Measurements from ENCODE around the gene PMPCB.

PMPCB gene

DNA sequence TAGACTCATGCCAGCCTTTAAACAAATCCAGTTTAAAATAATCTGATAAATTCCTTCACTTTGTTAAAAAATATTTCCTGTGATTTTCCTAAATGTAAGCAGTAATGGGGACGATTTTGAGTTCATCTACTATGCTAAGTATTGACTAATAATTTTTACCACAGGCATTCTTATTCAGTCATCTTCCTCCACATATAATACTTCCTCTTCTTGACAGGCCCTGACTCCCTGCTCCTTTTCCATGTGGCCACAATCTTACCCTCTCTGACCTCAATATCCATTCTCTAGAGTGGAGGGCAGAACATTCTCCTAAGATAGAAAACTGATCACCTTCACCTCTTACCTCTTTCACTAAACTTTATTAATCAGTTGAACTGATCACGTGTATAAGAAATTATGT, 39.5 kb downstream of the PMPCB start:
- no peak for DNase-seq

GRCh38 chr7:103338864-103339263, 41.6 kb downstream of the PMPCB start:
- no peak for DNase-seq

DNA sequence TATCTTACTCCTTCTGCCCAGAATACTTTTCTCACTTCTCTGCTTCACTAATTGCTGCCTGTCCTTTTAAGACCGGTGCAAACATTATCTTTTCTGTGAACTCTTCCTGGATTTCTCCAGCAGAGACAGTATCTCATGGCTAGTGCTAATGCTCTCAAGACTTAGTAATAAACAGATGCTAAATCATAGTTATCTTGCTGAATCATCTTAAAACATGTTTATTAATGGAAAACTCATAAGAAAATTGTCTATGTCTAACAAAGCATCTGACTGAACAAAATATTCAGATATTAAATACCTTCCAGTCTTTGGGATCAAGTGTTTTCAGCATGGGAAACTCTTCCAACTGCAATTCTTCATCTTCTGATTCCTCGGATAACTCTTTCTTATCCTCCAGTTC, 44.2 kb downstream of the PMPCB start:
- DNase-seq: no peak

GRCh38 chr7:103343332-103343731, 46.1 kb downstream of the PMPCB start:
- DNase-seq: no peak

GRCh38 chr7:103343758-103344452, 46.7 kb downstream of the PMPCB start:
- DNase-seq: peak; percentile 23

GRCh38 chr7:103344453-103345149, 47.4 kb downstream of the PMPCB start, which contains the start of gene DNAJC2:
Gene DNAJC2 (minus strand): TSS chr7:103344767. CDS start chr7:103344622, 145 bp downstream.
- peak; percentile 78 for DNase-seq

- DNase-seq: no peak
Measured at GRCh38 chr7:103346396-103346795, 49.2 kb downstream of the PMPCB start.

DNA sequence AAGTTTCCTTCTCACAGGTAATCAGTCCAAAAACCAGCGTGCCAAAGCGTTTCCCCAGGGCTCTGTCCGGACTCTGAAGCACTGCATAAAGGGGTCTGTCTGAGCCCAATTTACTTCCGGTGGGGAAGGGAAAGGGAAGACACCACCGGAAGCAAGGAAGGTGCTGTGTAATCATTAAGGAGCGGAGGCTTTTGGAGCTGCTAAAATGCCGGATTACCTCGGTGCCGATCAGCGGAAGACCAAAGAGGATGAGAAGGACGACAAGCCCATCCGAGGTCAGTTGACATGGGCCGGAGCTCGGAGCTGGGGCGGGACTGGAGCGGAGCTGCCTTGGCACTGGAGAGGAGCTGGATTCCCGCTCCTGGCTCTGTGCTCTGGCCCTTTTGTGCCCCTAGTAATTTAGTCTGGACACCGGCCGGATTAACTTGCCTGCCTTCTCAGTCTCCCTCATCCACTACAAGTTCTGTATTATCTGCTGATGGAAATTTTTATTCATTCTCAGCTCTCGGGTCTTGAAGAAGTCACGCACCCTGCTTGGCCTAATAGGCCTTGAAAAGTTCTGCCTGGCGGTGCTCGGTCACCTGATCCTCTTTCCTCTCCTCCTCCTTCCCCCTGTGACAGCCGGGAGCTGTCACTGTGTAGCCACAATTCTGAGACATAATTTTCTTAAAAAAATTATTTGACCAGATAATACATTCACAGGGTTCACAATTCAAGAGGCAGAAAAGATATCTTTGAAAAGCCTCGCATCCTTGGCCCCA, 50.5 kb downstream of the PMPCB start, which contains the start of gene PSMC2:
PSMC2 (plus strand) TSS at position 137 of the 761 bp plus-strand sequence; CDS start at position 206, 69 bp downstream.
- peak; percentile 78 for DNase-seq

DNA sequence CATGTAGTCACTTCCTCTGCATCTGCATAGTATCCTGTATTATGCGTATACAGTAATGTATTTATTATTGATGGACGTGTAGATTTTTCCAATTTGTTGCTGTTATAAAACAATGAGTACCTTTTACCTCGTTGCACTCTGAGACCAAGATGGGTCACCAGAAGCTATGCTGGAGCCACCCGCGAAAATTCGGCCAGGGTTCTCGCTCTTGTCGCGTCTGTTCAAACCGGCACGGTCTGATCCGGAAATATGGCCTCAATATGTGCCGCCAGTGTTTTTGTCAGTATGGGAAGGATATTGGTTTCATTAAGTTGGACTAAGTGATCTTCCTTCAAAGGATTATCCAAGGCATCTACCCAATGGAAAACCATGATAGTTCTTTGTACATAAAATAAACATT, 51.2 kb downstream of the PMPCB start:
- no peak for DNase-seq

DNA sequence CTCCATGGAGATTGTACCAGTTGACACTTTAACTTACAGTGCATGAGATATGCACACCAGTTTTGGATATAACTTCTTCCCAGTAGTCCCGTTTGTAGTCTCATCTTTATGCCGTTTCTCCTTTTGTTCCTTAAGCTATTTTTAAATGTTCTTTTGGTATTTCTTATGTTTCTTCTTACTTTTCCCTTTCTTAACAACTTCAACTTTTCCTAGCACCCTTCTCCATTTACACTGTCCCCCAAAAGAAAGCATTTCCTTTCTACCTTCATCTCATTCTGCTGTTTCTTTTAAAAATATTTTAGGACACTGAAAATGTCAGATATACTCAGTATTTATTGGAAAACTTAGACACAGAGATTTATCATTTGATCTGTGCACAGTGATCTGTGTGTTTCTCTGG, 51.7 kb downstream of the PMPCB start:
- DNase-seq: no peak

DNA sequence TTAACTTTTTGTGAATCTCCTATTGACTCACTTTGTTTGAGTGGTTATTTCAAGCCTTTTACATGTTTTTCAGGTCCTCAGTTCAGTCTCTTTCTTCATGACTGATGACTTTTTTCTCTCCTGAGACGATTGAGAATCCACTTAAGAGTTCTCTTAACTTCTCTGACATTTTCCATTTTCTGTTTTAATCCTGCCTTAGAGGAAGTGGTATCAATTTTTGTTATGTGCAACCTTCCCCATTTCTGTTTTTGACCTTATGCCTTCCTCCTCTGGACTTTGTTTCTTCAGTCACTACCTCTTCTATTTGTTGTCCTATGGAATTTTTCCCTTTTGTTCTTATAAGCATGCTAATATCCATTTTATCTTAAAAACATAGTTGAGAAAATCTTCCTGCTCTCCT, 52.6 kb downstream of the PMPCB start:
- DNase-seq: no peak

Measured in activated effector memory CD4-positive, alpha-beta T cell treated with Interleukin-2 at 50 U/mL for 16 hours (primary cell).